VCaP (cell line): ENCODE data around the gene SERPING1.

Source experiments
- H3K27ac ChIP-seq: fragments of 450-650 bp; 2 replicates; pipeline ENCODE4 v1.5.1; 2017
- CTCF ChIP-seq: fragments of 450-650 bp; conservative IDR thresholded peaks from 2 replicates; pipeline ENCODE4 v1.5.1; 2017; ENCODE audit warnings: mild to moderate bottlenecking, moderate library complexity

SERPING1 gene

GRCh38 chr11:57653163-57653562 is 55.7 kb downstream of the SERPING1 start:
- H3K27ac ChIP-seq, result no peak overlapping the region
- TF ChIP-seq CTCF, result no peak

DNA sequence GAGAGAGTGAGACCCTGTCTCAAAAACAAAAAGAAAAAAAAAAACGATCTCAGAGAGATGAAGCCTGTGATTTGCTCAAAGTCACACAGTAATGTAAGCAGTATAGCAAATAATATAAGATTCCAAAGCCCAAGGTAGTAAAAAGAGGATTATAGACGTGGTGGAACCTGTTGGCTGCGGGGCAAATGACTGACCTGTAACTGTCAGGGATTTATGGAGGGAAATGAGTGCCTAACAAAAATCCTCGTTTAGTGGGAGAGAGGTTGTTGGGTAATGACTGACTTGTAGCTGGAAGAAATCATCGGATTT is 59.4 kb downstream of the SERPING1 start:
- no peak for TF ChIP-seq CTCF
- H3K27ac ChIP-seq, result peak overlapping the region; percentile 77

DNA sequence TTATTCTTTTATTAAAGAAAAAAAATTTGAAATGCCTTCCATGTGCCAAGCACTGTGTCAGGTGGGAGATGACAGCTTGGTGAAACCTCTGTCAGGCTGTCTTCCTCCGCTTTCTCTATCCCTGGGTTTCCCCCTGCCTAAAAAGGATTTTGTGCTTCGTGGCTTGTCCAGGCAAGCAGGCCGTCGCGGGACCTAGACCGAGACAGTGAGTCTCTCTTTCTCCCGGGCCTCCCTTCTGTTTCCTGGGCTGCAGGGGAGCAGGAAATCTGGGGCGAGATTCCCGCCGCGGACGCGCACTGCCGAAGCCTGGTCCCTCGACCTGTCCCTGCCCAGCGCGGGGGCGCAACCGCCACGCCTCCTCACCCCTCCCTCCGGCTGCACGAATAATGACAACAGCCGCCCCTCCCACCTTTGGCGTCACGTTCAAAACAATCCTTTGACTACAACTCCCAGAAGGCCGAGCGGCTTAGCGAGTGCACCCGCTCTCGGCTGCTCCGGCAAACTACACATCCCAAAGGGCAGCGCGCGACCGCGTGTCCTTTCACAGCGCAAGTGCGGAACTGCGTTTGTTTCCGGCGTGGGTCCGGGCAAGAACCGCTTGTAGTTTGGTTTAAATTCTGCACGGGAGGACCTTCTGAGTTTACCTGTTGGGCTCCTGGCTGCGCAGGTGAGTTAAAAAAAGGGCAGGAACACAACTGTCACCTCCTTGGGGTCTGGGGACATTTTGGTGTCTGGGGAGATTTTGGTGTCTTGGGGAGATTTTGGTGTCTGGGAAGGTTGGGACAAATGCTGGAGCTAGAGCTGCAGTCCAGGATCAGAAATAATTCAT is 59.9 kb downstream of the SERPING1 start, which contains the start of gene CLP1:
Gene CLP1, plus strand, starts transcription at position 569 of the 829 bp plus-strand sequence. CDS start 1,715 bp downstream, outside the sequence.
- peak within 1 kb of the TSS; percentile 77 for H3K27ac ChIP-seq
- no peak for TF ChIP-seq CTCF

DNA sequence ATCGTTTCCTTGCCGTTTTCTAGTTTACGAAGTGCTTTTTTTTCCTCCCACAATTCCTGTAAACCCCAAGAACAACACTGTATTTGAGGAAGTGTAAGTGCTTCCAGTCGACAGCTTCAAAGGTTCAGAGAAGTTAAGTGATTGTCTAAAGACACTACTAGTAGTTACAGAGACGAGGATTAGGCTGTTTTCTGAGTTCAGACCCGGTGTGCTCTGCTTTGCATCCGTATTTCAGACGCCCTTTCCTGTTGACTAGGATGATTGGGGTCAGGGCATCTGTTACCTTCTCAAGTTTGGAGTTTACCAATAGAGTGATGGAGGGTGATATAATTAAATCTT is 60.5 kb downstream of the SERPING1 start:
- peak overlapping the region; percentile 77 for H3K27ac ChIP-seq

GRCh38 chr11:57659669-57660068 is 62.2 kb downstream of the SERPING1 start:
- H3K27ac ChIP-seq, result no peak overlapping the region
- no peak for TF ChIP-seq CTCF

More for the DNA sequence above, 60.5 kb downstream of the SERPING1 start:
- TF ChIP-seq CTCF, result no peak

- TF ChIP-seq CTCF, result no peak
- H3K27ac ChIP-seq, result no peak overlapping the region
Observed at GRCh38 chr11:57662893-57663292, 65.4 kb downstream of the SERPING1 start.

DNA sequence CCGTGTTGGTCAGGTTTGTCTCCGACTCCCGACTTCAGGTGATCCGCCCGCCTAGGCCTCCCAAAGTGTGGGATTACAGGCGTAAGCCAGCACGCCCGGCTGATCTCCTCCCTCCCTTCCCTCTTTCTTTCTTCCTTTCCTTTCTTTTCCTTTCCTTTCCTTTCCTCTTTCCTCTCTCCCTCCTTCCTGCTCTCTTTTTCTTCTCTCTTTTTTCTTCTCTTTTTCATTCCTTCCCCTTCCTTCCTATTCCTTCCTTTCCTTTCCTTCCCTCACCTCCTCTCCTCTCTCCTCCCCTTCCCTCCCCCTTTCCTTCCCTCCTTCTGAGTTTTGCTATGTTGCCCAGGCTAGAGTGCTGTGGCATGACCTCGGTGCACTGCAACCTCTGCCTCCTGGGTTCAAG is 66.5 kb downstream of the SERPING1 start:
- no peak overlapping the region for H3K27ac ChIP-seq
- TF ChIP-seq CTCF, result no peak
